Measurements from ENCODE around the gene INAFM2. TPM values are rescaled to one million over a fixed set of nuclear protein-coding genes. Genes with fewer than 3 reads are reported as not detected.

INAFM2 gene
- total and polyA plus RNA-seq, 4 donors = 3.3 to 5.7 (median 4.4) TPM

DNA sequence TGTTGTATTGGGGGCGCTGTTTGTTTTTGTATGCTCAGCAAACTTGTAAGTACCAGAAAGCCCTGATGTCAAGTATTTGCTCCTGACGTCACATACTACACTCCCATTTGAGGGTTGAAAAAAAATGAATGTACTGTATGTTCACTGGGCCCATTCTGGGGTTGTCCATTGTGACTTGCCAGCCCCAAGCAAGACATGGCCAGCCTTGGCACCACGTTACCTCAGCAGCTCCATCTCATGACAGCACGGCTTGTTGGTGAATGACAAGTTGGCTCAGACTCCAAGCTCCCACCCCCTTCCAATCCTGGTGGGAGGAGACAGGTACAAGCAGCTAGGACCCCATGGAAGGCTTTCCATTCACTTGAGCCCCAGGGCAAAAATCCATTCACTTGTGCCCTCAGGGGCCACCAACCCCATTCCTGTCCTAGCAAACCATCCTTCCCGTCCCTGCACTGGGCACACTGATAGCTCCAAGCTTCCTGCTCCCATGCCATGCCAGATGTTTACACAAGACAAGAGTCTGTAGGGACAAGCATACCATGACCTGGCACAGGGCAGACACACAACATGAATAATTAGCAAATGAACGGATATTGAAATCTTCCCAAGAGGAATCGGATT, 28.9 kb downstream of the INAFM2 start:
- Histone ChIP-seq H3K27me3 (ENCODE audit: control insufficient read depth in 4 of 4, insufficient read depth in 4 of 4, low read length in 3 of 4) (no peaks in the 10 kb centered on the region), H3K4me3 (ENCODE audit: low read depth in 1 of 3, low read length in 3 of 3) (no peak overlapping the region), H3K9me3 (ENCODE audit: control insufficient read depth in 4 of 4, low read length in 3 of 4) (no peaks in the 10 kb centered on the region), H3K9ac (ENCODE audit: low read depth in 1 of 2, low read length in 2 of 2) (no peak overlapping the region), H3K36me3 (ENCODE audit: control insufficient read depth in 4 of 4, insufficient read depth in 3 of 4, low read depth in 1 of 4, low read length in 3 of 4) (no peaks in the 10 kb centered on the region), H3K27ac (ENCODE audit: low read depth in 1 of 2, low read length in 2 of 2) (no peak overlapping the region), H3K4me1 (ENCODE audit: control insufficient read depth in 4 of 4, insufficient read depth in 4 of 4, low read length in 3 of 4) (peaks cover 6 to 18% (median 14%) of the 10 kb centered on the region in 4 donors)
- TF ChIP-seq TAF1 (conservative IDR thresholded peaks at IDR 0.05) (no peak), SP1 (IDR thresholded peaks at IDR 0.05) (no peak), EGR1 (IDR thresholded peaks at IDR 0.05; ENCODE audit: low read depth in 2 of 2) (no peak), YY1 (IDR thresholded peaks at IDR 0.05) (no peak), FOXA1 (IDR thresholded peaks at IDR 0.05) (no peak), HNF4A (conservative IDR thresholded peaks at IDR 0.05) (no peak), RXRA (IDR thresholded peaks at IDR 0.05) (no peak), GABPA (IDR thresholded peaks at IDR 0.05 in 1 of 2, conservative IDR thresholded peaks at IDR 0.05 in 1 of 2) (no peak), NR2F2 (IDR thresholded peaks at IDR 0.05) (no peak), HNF4G (IDR thresholded peaks at IDR 0.05) (no peak), RAD21 (IDR thresholded peaks at IDR 0.05) (no peak), JUND (IDR thresholded peaks at IDR 0.05) (no peak)
- TF ChIP-seq, protein P1, sequence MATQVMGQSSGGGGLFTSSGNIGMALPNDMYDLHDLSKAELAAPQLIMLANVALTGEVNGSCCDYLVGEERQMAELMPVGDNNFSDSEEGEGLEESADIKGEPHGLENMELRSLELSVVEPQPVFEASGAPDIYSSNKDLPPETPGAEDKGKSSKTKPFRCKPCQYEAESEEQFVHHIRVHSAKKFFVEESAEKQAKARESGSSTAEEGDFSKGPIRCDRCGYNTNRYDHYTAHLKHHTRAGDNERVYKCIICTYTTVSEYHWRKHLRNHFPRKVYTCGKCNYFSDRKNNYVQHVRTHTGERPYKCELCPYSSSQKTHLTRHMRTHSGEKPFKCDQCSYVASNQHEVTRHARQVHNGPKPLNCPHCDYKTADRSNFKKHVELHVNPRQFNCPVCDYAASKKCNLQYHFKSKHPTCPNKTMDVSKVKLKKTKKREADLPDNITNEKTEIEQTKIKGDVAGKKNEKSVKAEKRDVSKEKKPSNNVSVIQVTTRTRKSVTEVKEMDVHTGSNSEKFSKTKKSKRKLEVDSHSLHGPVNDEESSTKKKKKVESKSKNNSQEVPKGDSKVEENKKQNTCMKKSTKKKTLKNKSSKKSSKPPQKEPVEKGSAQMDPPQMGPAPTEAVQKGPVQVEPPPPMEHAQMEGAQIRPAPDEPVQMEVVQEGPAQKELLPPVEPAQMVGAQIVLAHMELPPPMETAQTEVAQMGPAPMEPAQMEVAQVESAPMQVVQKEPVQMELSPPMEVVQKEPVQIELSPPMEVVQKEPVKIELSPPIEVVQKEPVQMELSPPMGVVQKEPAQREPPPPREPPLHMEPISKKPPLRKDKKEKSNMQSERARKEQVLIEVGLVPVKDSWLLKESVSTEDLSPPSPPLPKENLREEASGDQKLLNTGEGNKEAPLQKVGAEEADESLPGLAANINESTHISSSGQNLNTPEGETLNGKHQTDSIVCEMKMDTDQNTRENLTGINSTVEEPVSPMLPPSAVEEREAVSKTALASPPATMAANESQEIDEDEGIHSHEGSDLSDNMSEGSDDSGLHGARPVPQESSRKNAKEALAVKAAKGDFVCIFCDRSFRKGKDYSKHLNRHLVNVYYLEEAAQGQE (IDR thresholded peaks at IDR 0.05) = no peak
- TF ChIP-seq, protein P2, sequence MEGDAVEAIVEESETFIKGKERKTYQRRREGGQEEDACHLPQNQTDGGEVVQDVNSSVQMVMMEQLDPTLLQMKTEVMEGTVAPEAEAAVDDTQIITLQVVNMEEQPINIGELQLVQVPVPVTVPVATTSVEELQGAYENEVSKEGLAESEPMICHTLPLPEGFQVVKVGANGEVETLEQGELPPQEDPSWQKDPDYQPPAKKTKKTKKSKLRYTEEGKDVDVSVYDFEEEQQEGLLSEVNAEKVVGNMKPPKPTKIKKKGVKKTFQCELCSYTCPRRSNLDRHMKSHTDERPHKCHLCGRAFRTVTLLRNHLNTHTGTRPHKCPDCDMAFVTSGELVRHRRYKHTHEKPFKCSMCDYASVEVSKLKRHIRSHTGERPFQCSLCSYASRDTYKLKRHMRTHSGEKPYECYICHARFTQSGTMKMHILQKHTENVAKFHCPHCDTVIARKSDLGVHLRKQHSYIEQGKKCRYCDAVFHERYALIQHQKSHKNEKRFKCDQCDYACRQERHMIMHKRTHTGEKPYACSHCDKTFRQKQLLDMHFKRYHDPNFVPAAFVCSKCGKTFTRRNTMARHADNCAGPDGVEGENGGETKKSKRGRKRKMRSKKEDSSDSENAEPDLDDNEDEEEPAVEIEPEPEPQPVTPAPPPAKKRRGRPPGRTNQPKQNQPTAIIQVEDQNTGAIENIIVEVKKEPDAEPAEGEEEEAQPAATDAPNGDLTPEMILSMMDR (IDR thresholded peaks at IDR 0.05; ENCODE audit: low read depth, low read length, missing input control) = no peak
- TF ChIP-seq, protein P3, sequence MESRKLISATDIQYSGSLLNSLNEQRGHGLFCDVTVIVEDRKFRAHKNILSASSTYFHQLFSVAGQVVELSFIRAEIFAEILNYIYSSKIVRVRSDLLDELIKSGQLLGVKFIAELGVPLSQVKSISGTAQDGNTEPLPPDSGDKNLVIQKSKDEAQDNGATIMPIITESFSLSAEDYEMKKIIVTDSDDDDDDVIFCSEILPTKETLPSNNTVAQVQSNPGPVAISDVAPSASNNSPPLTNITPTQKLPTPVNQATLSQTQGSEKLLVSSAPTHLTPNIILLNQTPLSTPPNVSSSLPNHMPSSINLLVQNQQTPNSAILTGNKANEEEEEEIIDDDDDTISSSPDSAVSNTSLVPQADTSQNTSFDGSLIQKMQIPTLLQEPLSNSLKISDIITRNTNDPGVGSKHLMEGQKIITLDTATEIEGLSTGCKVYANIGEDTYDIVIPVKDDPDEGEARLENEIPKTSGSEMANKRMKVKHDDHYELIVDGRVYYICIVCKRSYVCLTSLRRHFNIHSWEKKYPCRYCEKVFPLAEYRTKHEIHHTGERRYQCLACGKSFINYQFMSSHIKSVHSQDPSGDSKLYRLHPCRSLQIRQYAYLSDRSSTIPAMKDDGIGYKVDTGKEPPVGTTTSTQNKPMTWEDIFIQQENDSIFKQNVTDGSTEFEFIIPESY (IDR thresholded peaks at IDR 0.05) = no peak
- TF ChIP-seq, protein P4, sequence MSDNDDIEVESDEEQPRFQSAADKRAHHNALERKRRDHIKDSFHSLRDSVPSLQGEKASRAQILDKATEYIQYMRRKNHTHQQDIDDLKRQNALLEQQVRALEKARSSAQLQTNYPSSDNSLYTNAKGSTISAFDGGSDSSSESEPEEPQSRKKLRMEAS (IDR thresholded peaks at IDR 0.05) = no peak
- TF ChIP-seq, protein P5, sequence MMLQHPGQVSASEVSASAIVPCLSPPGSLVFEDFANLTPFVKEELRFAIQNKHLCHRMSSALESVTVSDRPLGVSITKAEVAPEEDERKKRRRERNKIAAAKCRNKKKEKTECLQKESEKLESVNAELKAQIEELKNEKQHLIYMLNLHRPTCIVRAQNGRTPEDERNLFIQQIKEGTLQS (IDR thresholded peaks at IDR 0.05) = no peak
- DNase-seq (ENCODE audit: low spot score) = no peak
- WGBS = 85% methylated on average over 7 of the region's 7 CpGs

All from liver (tissue), 9 donors.